Mammary epithelial cell (primary cell): ENCODE results near the gene MAX.

ENCODE experiments used
- EZH2 ChIP-seq: IDR thresholded peaks from 2 replicates; pipeline ENCODE4 v1.6.1; 2012; ENCODE audit warnings: low read length, inconsistent platforms, borderline replicate concordance
- TF ChIP-seq, protein P1 (sequence below), 2 donors: IDR thresholded peaks in 1 of 2; conservative IDR thresholded peaks in 1 of 2; 2 replicates each; pipeline ENCODE4 v1.5.1; 2011 to 2012; ENCODE audit warnings: inconsistent platforms in 2 of 2, low read length in 2 of 2, mild to moderate bottlenecking in 2 of 2, control low read depth in 1 of 2, low read depth in 1 of 2; ENCODE audit not compliant: insufficient read depth in 1 of 2; ENCODE audit errors: extremely low read depth in 1 of 2

DNA sequence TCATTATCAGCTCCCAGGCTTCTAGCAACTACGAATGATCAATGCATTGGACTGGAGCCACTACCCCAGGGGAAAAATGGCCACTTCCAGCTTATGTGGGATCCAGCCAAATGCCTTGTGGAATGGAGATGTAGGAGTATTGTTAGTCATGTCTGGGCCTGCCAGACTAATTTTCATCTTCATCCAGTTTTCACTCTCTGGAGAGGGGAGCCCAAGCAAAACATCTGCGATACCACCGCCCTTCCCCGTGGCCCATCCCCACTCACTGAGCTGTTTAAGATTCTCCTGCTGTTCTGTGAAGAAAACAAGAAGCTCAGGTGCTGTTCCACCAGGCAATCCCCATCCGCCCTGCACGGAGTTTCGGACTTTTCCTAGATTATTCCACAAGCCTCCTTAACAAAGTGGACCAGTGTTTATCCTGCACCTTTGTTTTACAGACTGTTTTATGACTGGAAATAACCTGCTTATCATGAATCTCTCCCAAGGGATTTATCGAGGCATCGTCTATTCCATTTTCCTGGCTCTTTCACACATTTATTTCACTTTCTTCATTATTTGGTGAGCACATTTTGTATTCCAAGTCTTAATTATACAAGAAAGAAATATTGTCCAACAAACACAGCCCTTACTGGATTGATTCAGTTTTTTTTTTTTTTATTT, 35.5 kb upstream of the MAX start:
- TF ChIP-seq, protein P1, sequence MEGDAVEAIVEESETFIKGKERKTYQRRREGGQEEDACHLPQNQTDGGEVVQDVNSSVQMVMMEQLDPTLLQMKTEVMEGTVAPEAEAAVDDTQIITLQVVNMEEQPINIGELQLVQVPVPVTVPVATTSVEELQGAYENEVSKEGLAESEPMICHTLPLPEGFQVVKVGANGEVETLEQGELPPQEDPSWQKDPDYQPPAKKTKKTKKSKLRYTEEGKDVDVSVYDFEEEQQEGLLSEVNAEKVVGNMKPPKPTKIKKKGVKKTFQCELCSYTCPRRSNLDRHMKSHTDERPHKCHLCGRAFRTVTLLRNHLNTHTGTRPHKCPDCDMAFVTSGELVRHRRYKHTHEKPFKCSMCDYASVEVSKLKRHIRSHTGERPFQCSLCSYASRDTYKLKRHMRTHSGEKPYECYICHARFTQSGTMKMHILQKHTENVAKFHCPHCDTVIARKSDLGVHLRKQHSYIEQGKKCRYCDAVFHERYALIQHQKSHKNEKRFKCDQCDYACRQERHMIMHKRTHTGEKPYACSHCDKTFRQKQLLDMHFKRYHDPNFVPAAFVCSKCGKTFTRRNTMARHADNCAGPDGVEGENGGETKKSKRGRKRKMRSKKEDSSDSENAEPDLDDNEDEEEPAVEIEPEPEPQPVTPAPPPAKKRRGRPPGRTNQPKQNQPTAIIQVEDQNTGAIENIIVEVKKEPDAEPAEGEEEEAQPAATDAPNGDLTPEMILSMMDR (conservative IDR thresholded peaks at IDR 0.05 in 1 of 2, IDR thresholded peaks at IDR 0.05 in 1 of 2; ENCODE audit: extremely low read depth in 1 of 2, insufficient read depth in 1 of 2, low read depth in 1 of 2, low read length in 2 of 2) = no peak
- TF ChIP-seq EZH2 = no peak
